Measurements from ENCODE around the gene SKIDA1. TPM values are rescaled to one million over a fixed set of nuclear protein-coding genes. Genes with fewer than 3 reads are reported as not detected.
A peak's percentile ranks its signal among the peaks of the same experiment; 100 is the strongest.

Gene SKIDA1
- total RNA-seq, 1 donor from 2014 or later: 0.69 TPM

GRCh38 chr10:21530641-21531040, 5.2 kb upstream of the SKIDA1 start:
- intact Hi-C loops (cut with DNase I): no loop called here
- Histone ChIP-seq H3K4me1 (peaks cover 13% of the 10 kb centered on the region), H3K36me3 (no peaks in the 10 kb centered on the region), H3K27ac (peak overlapping the region; percentile 4), H3K27me3 (no peaks in the 10 kb centered on the region), H3K4me3 (no peak overlapping the region), H3K9me3 (no peaks in the 10 kb centered on the region)
- TF ChIP-seq, protein P1, sequence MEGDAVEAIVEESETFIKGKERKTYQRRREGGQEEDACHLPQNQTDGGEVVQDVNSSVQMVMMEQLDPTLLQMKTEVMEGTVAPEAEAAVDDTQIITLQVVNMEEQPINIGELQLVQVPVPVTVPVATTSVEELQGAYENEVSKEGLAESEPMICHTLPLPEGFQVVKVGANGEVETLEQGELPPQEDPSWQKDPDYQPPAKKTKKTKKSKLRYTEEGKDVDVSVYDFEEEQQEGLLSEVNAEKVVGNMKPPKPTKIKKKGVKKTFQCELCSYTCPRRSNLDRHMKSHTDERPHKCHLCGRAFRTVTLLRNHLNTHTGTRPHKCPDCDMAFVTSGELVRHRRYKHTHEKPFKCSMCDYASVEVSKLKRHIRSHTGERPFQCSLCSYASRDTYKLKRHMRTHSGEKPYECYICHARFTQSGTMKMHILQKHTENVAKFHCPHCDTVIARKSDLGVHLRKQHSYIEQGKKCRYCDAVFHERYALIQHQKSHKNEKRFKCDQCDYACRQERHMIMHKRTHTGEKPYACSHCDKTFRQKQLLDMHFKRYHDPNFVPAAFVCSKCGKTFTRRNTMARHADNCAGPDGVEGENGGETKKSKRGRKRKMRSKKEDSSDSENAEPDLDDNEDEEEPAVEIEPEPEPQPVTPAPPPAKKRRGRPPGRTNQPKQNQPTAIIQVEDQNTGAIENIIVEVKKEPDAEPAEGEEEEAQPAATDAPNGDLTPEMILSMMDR (IDR thresholded peaks at IDR 0.05): no peak
- no peak for ATAC-seq
- DNase-seq: no peak

GRCh38 chr10:21530168-21530567, 4.7 kb upstream of the SKIDA1 start:
- H3K9me3 ChIP-seq: no peaks in the 10 kb centered on the region
- intact Hi-C loops (cut with DNase I): no loop called here
- no peaks in the 10 kb centered on the region for H3K36me3 ChIP-seq
- no peak overlapping the region for H3K4me3 ChIP-seq
- no peak for ATAC-seq
- DNase-seq: no peak
- TF ChIP-seq, protein P1 (IDR thresholded peaks at IDR 0.05): no peak
- peaks cover 13% of the 10 kb centered on the region for H3K4me1 ChIP-seq
- peak overlapping the region; percentile 98 for H3K27ac ChIP-seq
- no peaks in the 10 kb centered on the region for H3K27me3 ChIP-seq

DNA sequence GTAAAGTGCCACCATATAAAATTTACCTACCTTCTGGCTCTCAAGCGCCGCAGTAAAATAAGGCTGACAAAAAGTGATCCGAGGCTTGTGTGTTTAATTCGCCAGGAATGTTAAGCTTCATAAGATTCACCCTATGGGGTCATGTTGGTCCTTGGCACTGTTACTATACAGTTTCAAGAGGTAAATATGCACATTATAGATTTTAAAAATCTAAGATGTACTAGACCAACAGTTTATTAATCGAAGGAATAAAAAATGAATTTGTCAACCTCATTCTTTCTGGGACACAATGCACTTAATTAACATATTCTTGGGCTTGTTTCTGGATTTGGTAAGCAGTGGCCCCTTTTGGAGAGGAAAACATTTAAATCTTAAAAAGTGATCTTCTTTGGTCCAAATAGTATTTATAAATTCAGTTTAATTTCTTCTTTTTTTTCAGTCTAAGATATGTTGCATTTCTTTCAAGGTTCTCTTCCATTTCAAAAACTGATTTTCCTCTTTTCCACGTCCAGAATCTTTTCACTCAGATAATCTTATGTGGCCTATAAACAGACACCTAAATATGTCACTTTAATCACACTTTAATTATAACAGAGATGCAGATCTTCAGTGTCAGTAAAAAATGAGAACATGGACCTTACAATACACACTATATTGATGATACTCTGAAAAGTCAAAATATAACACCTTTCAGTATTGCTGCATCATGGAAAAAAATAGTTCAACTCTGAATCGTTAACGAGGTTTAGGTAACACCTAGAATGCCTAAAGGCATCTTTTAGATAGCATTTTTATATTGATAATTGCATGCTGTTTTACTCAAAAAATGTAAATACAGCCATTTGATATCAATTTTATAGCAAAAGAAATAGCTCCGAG, 3.8 kb upstream of the SKIDA1 start:
- Histone ChIP-seq H3K36me3 (no peaks in the 10 kb centered on the region), H3K4me3 (peak overlapping the region; percentile 84), H3K9me3 (no peaks in the 10 kb centered on the region), H3K27me3 (no peaks in the 10 kb centered on the region), H3K27ac (peak overlapping the region; percentile 98), H3K4me1 (peaks cover 14% of the 10 kb centered on the region)
- ATAC-seq (no peak), DNase-seq (no peak)
- TF ChIP-seq, protein P1 (IDR thresholded peaks at IDR 0.05): no peak
- intact Hi-C loops (cut with DNase I): no loop called here

GRCh38 chr10:21528236-21529031, 3.0 kb upstream of the SKIDA1 start:
- Histone ChIP-seq H3K4me1 (peaks cover 18% of the 10 kb centered on the region), H3K4me3 (peak overlapping the region; percentile 84)

DNA sequence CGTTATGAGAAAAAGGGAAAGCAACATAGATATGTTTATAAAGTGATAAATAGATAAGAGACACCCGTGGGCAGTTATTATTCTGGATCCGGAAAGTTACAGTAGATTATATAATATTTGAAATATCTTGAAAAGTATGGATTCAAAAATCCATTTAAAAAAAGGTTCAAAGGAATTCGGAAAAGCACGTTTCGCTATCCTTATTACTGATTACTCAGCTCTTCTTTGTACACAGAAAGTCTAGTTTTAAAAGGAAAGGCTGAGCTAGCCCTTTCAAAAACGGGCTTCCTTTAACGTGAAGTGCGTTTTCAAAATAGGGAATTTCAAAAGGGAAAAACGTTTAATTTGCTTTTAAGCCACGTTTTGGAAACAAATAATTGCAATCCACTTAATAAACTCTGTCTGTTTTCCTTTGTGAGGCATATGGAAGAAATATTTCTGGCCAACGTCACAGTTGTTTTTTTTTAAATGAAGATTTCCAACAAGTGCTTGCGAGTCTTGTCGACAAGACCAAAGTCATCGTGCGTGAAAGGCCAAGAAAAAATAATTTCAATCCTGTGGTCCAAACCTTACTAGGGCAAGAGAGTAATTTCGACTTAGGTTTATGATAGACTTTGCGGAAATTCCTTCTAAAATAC, 2.2 kb upstream of the SKIDA1 start:
- intact Hi-C loops (cut with DNase I): no loop called here
- no peak for ATAC-seq
- Histone ChIP-seq H3K9me3 (no peaks in the 10 kb centered on the region), H3K4me3 (peak overlapping the region; percentile 84), H3K36me3 (no peaks in the 10 kb centered on the region), H3K27ac (peak overlapping the region; percentile 98), H3K4me1 (peaks cover 11% of the 10 kb centered on the region), H3K27me3 (no peaks in the 10 kb centered on the region)
- DNase-seq: no peak
- TF ChIP-seq, protein P1 (IDR thresholded peaks at IDR 0.05): no peak

More at GRCh38 chr10:21528236-21529031, 3.0 kb upstream of the SKIDA1 start:
- Histone ChIP-seq H3K27me3 (no peaks in the 10 kb centered on the region), H3K9me3 (no peaks in the 10 kb centered on the region), H3K36me3 (no peaks in the 10 kb centered on the region), H3K27ac (peak overlapping the region; percentile 98)
- TF ChIP-seq, protein P1 (IDR thresholded peaks at IDR 0.05): no peak
- intact Hi-C loops (cut with DNase I): no loop called here
- no peak for DNase-seq
- ATAC-seq: no peak

Data from upper lobe of right lung (tissue), 1 donor.